ENCODE results near the gene FDCSP.

FDCSP gene

DNA sequence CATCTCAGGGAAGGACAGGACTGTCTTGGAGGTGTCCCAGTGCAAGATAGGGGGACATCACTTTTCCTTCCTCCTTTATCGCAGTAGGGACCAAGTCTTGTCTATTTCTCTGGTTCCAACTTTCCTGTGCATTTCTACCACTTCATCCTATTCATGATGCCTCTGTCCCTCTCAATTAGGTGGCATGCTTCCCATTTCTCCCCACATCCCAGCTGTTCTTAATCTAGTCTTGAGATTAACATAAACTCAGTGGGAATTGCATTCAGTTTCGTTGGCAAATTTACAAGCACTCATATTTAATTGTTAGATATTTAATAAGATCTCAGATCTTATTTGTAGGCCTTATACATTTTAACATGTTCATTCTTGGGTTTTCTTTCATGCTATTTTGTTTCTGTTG lies 46.1 kb upstream of the FDCSP start:
- no peaks in the 10 kb centered on the region for H3K9me3 ChIP-seq (ENCODE audit: insufficient read depth, low read length)
- no peaks in the 10 kb centered on the region for H3K9me2 ChIP-seq (replicated peaks; ENCODE audit: insufficient read depth, low read length)
- TF ChIP-seq, protein P1, sequence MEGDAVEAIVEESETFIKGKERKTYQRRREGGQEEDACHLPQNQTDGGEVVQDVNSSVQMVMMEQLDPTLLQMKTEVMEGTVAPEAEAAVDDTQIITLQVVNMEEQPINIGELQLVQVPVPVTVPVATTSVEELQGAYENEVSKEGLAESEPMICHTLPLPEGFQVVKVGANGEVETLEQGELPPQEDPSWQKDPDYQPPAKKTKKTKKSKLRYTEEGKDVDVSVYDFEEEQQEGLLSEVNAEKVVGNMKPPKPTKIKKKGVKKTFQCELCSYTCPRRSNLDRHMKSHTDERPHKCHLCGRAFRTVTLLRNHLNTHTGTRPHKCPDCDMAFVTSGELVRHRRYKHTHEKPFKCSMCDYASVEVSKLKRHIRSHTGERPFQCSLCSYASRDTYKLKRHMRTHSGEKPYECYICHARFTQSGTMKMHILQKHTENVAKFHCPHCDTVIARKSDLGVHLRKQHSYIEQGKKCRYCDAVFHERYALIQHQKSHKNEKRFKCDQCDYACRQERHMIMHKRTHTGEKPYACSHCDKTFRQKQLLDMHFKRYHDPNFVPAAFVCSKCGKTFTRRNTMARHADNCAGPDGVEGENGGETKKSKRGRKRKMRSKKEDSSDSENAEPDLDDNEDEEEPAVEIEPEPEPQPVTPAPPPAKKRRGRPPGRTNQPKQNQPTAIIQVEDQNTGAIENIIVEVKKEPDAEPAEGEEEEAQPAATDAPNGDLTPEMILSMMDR (IDR thresholded peaks at IDR 0.05; ENCODE audit: insufficient read depth, low read length, poor library complexity, severe bottlenecking): no peak
- TF ChIP-seq EZH2phosphoT487 (conservative IDR thresholded peaks at IDR 0.05; ENCODE audit: low read length): no peak
- H3K4me2 ChIP-seq (ENCODE audit: low read depth, low read length, poor library complexity, severe bottlenecking): no peak overlapping the region
- H3K36me3 ChIP-seq (ENCODE audit: low read length): no peaks in the 10 kb centered on the region
- no peak overlapping the region for H2AFZ ChIP-seq (ENCODE audit: low read depth, low read length, severe bottlenecking)
- no peaks in the 10 kb centered on the region for H3F3A ChIP-seq (ENCODE audit: insufficient read depth)
- H3K9ac ChIP-seq (ENCODE audit: low read length): no peak overlapping the region
- H3K4me3 ChIP-seq (ENCODE audit: insufficient read depth, low read length, poor library complexity, severe bottlenecking): no peak overlapping the region
- H3K27ac ChIP-seq (ENCODE audit: low read depth, low read length): no peak overlapping the region
- no peaks in the 10 kb centered on the region for H3K79me2 ChIP-seq (ENCODE audit: insufficient read depth, low read length)
- no peaks in the 10 kb centered on the region for H3K27me3 ChIP-seq (ENCODE audit: low read length)
- no peaks in the 10 kb centered on the region for H4K20me1 ChIP-seq (ENCODE audit: low read depth, low read length)

DNA sequence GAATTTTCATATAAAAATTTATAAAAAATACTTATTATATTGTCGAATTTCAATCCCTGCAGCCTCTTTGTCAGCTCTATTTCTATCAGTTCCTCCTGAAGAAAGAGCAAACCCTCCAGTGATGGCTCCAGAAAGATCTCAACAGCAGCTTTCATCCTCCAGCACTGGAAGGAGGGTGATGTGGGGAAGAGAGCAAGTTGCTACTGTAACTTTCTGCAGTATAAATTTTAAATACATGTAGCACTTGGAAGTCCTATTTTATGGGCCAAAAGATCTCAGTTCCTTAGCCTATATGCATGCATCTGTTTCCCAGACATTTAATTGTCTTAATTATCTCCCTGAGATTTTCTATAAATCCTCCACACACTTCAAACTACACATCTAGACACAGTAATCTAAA lies 44.1 kb upstream of the FDCSP start:
- no peaks in the 10 kb centered on the region for H3K9me2 ChIP-seq (replicated peaks; ENCODE audit: insufficient read depth, low read length)
- TF ChIP-seq, protein P1 (IDR thresholded peaks at IDR 0.05; ENCODE audit: insufficient read depth, low read length, poor library complexity, severe bottlenecking): no peak
- TF ChIP-seq EZH2phosphoT487 (conservative IDR thresholded peaks at IDR 0.05; ENCODE audit: low read length): no peak
- H3K9me3 ChIP-seq (ENCODE audit: insufficient read depth, low read length): no peaks in the 10 kb centered on the region
- no peaks in the 10 kb centered on the region for H3K27me3 ChIP-seq (ENCODE audit: low read length)
- no peak overlapping the region for H3K27ac ChIP-seq (ENCODE audit: low read depth, low read length)
- no peak overlapping the region for H3K9ac ChIP-seq (ENCODE audit: low read length)
- no peaks in the 10 kb centered on the region for H3K36me3 ChIP-seq (ENCODE audit: low read length)
- no peak overlapping the region for H2AFZ ChIP-seq (ENCODE audit: low read depth, low read length, severe bottlenecking)
- H3K79me2 ChIP-seq (ENCODE audit: insufficient read depth, low read length): no peaks in the 10 kb centered on the region
- H3K4me3 ChIP-seq (ENCODE audit: insufficient read depth, low read length, poor library complexity, severe bottlenecking): no peak overlapping the region
- no peak overlapping the region for H3K4me2 ChIP-seq (ENCODE audit: low read depth, low read length, poor library complexity, severe bottlenecking)
- H3F3A ChIP-seq (ENCODE audit: insufficient read depth): no peaks in the 10 kb centered on the region
- H4K20me1 ChIP-seq (ENCODE audit: low read depth, low read length): no peaks in the 10 kb centered on the region

DNA sequence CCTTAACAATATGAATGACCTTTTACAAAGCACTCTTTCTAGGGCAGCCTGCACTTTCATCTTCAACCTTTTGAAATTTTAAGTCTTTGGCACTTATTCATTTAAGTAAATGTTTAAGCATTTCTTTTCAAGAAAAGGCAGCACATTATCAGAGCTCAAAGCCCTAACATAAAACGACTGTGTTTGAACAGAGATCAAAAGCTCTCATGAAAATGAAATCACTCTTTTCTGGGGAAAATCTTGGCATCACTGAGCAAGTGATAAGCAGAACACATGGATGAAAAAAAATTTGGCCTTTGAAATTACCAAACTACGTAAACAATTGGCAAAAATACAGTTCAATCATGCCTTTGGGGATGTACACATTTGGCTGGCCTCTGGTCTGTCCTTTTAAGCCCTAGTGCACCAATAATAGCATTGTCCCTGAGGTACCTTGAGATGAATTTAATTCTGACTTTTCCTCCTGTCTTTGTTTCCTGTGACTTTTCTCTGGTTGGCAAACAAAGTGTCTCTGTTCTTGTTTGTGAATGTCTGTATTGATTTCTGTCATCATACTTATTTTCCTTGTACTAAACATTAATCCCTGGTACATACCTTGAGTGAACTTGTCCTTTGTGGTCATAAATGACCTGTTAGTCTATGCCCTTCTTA lies 43.3 kb upstream of the FDCSP start:
- Histone ChIP-seq H3K9me2 (replicated peaks; ENCODE audit: insufficient read depth, low read length) (no peaks in the 10 kb centered on the region), H3K4me2 (ENCODE audit: low read depth, low read length, poor library complexity, severe bottlenecking) (no peak overlapping the region), H3K79me2 (ENCODE audit: insufficient read depth, low read length) (no peaks in the 10 kb centered on the region), H4K20me1 (ENCODE audit: low read depth, low read length) (no peaks in the 10 kb centered on the region), H3K27me3 (ENCODE audit: low read length) (no peaks in the 10 kb centered on the region), H3K27ac (ENCODE audit: low read depth, low read length) (no peak overlapping the region), H3K4me3 (ENCODE audit: insufficient read depth, low read length, poor library complexity, severe bottlenecking) (no peak overlapping the region), H3K36me3 (ENCODE audit: low read length) (no peaks in the 10 kb centered on the region), H3K9ac (ENCODE audit: low read length) (no peak overlapping the region), H3K9me3 (ENCODE audit: insufficient read depth, low read length) (no peaks in the 10 kb centered on the region), H3F3A (ENCODE audit: insufficient read depth) (no peaks in the 10 kb centered on the region), H2AFZ (ENCODE audit: low read depth, low read length, severe bottlenecking) (no peak overlapping the region)
- no peak for TF ChIP-seq EZH2phosphoT487 (conservative IDR thresholded peaks at IDR 0.05; ENCODE audit: low read length)
- TF ChIP-seq, protein P1 (IDR thresholded peaks at IDR 0.05; ENCODE audit: insufficient read depth, low read length, poor library complexity, severe bottlenecking): no peak
